T-helper 1 cell treated with Interleukin-12 subunit alpha and Interleukin-12 subunit beta and Interleukin-4 antibody, amounts not matched to agents 30 μg/mL and 1 μg/mL, for 36 hours (primary cell): ENCODE measurements around the gene MYH11.
"Not testable (repeated sequence)": the region's sequence is repeated elsewhere in the genome, so short reads cannot be mapped to it uniquely, and the experiment has no call there.

ENCODE experiments used
- H3K27ac Mint-ChIP-seq: one replicate; pipeline ENCODE4 v1.8.0; 2021; ENCODE audit warnings: mild to moderate bottlenecking, mixed read lengths
- H3K27me3 Mint-ChIP-seq: one replicate; pipeline ENCODE4 v1.8.0; 2021; ENCODE audit warnings: low read depth, mixed read lengths
- H3K36me3 Mint-ChIP-seq: one replicate; pipeline ENCODE4 v1.8.0; 2021; ENCODE audit warnings: low read depth, mixed read lengths
- H3K4me1 Mint-ChIP-seq: one replicate; pipeline ENCODE4 v1.8.0; 2021; ENCODE audit warnings: low read depth, mixed read lengths
- H3K4me3 Mint-ChIP-seq: one replicate; pipeline ENCODE4 v1.8.0; 2021; ENCODE audit warnings: mild to moderate bottlenecking, moderate library complexity, mixed read lengths
- H3K9me3 Mint-ChIP-seq: one replicate; pipeline ENCODE4 v1.8.0; 2021; ENCODE audit warnings: mixed read lengths

The MYH11 gene

GRCh38 chr16:15714393-15715172, 142.2 kb downstream of the MYH11 start:
- no peaks in the 10 kb centered on the region for H3K27me3 Mint-ChIP-seq
- no peaks in the 10 kb centered on the region for H3K4me1 Mint-ChIP-seq
- no peaks in the 10 kb centered on the region for H3K9me3 Mint-ChIP-seq
- no peak overlapping the region for H3K4me3 Mint-ChIP-seq
- H3K36me3 Mint-ChIP-seq: peaks cover 12% of the 10 kb centered on the region
- peak overlapping the region; percentile 62 for H3K27ac Mint-ChIP-seq

- Mint-ChIP-seq H3K27me3 (no peaks in the 10 kb centered on the region), H3K4me3 (no peak overlapping the region), H3K36me3 (peaks cover 14% of the 10 kb centered on the region), H3K4me1 (no peaks in the 10 kb centered on the region), H3K27ac (no peak overlapping the region), H3K9me3 (no peaks in the 10 kb centered on the region)
These were observed 147.8 kb downstream of the MYH11 start for GRCh38 chr16:15708997-15709396.

DNA sequence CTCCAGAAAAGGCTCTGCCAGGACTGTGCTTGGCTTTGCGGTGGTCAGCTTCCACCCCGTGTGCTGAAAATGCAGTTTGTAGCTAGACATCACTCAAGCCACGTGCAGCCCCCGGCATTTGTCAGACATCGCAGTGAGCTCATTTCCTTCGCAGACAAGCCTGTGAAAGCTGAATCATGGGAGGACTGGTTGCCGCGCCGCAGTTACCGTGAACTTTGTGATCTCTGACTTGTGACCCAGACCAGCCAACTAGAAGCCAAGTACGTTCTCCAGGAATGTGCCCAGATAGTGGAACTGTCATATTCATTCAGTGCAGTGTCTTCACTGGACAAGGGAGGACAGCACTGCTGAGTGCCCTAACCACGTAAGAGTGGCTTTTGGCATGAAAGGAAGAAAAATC, 148.7 kb downstream of the MYH11 start:
- H3K4me1 Mint-ChIP-seq: peaks cover 9% of the 10 kb centered on the region
- H3K4me3 Mint-ChIP-seq: no peak overlapping the region
- peaks cover 15% of the 10 kb centered on the region for H3K36me3 Mint-ChIP-seq
- H3K9me3 Mint-ChIP-seq: no peaks in the 10 kb centered on the region
- no peak overlapping the region for H3K27ac Mint-ChIP-seq
- no peaks in the 10 kb centered on the region for H3K27me3 Mint-ChIP-seq

GRCh38 chr16:15707332-15707731, 149.5 kb downstream of the MYH11 start:
- peaks cover 13% of the 10 kb centered on the region for H3K4me1 Mint-ChIP-seq
- no peaks in the 10 kb centered on the region for H3K9me3 Mint-ChIP-seq
- H3K4me3 Mint-ChIP-seq: no peak overlapping the region
- H3K36me3 Mint-ChIP-seq: peaks cover 17% of the 10 kb centered on the region
- H3K27ac Mint-ChIP-seq: no peak overlapping the region
- H3K27me3 Mint-ChIP-seq: no peaks in the 10 kb centered on the region

- Mint-ChIP-seq H3K9me3 (no peaks in the 10 kb centered on the region), H3K4me3 (no peak overlapping the region), H3K27ac (no peak overlapping the region), H3K4me1 (peaks cover 13% of the 10 kb centered on the region), H3K27me3 (no peaks in the 10 kb centered on the region), H3K36me3 (peaks cover 23% of the 10 kb centered on the region)
These were observed 151.7 kb downstream of the MYH11 start for GRCh38 chr16:15705064-15705565.

- H3K4me3 Mint-ChIP-seq: no peak overlapping the region
- no peaks in the 10 kb centered on the region for H3K27me3 Mint-ChIP-seq
- H3K27ac Mint-ChIP-seq: peak overlapping the region; percentile 16
- no peaks in the 10 kb centered on the region for H3K9me3 Mint-ChIP-seq
- peaks cover 13% of the 10 kb centered on the region for H3K4me1 Mint-ChIP-seq
- H3K36me3 Mint-ChIP-seq: peaks cover 27% of the 10 kb centered on the region
These were observed 152.3 kb downstream of the MYH11 start for GRCh38 chr16:15704545-15704987.

- H3K27me3 Mint-ChIP-seq: no peaks in the 10 kb centered on the region
These were observed 153.6 kb downstream of the MYH11 start for GRCh38 chr16:15703029-15703736.

DNA sequence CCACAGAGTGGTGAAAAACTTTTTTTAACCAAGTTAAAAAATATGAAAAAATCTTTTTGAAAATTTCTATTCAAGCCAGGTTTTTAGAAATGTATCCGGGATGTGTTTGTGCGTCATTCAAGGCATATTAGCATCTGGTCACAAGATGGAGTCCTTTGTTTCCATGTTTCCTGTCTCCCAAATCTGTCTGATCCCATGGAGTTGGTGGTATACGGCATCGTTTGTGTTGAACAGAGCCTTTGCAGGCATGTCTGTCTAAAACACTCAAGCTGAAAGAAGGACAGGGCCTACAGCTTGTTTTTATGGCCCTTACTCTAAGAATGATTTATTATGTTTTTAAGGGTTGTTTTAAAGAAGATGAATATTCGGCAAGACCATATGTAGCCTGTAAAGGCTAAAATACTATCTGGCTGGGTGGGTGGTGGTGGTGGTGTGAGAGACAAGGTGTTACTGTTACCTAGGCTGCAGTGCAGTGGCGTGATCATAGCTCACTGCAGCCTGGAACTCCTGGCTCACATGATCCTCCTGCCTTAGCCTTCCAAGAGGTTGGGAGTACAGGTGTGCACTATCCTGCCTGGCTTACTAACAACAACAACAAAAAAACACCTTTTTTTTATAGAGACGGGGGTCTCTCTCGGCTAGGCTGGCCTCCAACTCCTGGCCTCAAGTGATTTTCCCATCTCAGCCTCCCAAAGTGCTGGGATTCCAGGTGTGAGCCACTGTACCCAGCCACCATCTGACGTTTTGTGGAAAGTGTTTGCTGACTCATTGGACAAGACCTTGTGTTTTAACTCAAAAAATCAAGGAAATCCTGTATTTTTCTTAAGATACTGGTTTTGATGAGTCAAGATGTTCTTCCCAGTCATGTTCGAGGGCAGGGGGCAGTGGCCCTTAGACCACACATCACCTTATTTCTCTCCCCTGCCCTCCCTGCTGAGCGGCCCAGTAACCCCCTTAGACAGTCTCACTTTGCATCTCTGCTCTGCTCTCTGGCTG, 154.6 kb downstream of the MYH11 start:
- H3K27ac Mint-ChIP-seq: no peak overlapping the region
- no peaks in the 10 kb centered on the region for H3K27me3 Mint-ChIP-seq
- no peak overlapping the region for H3K4me3 Mint-ChIP-seq
- H3K4me1 Mint-ChIP-seq: peaks cover 13% of the 10 kb centered on the region
- no peaks in the 10 kb centered on the region for H3K9me3 Mint-ChIP-seq
- H3K36me3 Mint-ChIP-seq: peaks cover 31% of the 10 kb centered on the region

More at GRCh38 chr16:15703029-15703736, 153.6 kb downstream of the MYH11 start:
- Mint-ChIP-seq H3K36me3 (peaks cover 31% of the 10 kb centered on the region), H3K4me1 (peaks cover 13% of the 10 kb centered on the region), H3K4me3 (no peak overlapping the region), H3K9me3 (no peaks in the 10 kb centered on the region), H3K27ac (peak overlapping the region; percentile 10)

DNA sequence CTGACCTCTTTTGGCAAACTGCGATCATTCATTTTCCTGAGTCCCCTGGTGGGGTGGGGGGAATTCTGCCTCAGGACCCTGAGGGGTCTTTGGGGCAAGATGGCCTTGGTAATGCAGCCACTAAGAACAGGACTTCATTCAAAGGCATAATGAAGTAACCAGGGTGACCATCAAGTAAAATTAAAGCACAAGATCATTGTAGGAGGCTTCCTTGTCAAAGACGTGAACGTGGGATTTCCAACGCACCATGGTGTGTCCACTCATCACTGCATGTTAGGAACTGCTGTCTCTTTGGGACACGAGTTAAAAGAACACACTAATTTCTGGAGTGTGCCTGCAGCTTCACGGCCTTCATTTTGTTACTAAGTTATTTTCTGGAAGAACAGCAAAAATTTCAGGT, 155.5 kb downstream of the MYH11 start:
- H3K27me3 Mint-ChIP-seq: no peaks in the 10 kb centered on the region
- H3K4me3 Mint-ChIP-seq: no peak overlapping the region
- no peaks in the 10 kb centered on the region for H3K9me3 Mint-ChIP-seq
- peaks cover 13% of the 10 kb centered on the region for H3K4me1 Mint-ChIP-seq
- peaks cover 35% of the 10 kb centered on the region for H3K36me3 Mint-ChIP-seq
- H3K27ac Mint-ChIP-seq: no peak overlapping the region

DNA sequence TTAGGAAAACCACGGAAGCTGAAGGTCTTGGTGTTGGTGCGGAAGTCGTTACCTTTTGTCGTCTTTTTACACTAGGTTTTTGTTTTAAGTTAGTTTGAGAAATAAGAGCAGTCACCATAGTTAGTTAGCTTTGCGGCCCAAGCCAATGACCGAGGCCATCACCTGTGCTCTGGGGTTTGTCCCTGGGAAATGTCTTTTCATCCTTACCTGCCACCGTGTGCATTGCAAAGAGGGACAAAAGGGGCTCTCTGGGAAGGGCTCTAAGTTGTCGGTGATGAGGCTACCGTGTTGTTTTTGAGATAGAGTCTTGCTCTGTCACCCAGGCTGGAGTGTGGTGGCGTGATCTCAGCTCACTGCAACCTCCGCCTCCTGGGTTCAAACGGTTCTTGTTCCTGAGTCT, 157.0 kb downstream of the MYH11 start:
- H3K27me3 Mint-ChIP-seq: no peaks in the 10 kb centered on the region
- H3K36me3 Mint-ChIP-seq: peaks cover 34% of the 10 kb centered on the region
- H3K4me3 Mint-ChIP-seq: no peak overlapping the region
- H3K4me1 Mint-ChIP-seq: peaks cover 13% of the 10 kb centered on the region
- H3K9me3 Mint-ChIP-seq: no peaks in the 10 kb centered on the region
- no peak overlapping the region for H3K27ac Mint-ChIP-seq

DNA sequence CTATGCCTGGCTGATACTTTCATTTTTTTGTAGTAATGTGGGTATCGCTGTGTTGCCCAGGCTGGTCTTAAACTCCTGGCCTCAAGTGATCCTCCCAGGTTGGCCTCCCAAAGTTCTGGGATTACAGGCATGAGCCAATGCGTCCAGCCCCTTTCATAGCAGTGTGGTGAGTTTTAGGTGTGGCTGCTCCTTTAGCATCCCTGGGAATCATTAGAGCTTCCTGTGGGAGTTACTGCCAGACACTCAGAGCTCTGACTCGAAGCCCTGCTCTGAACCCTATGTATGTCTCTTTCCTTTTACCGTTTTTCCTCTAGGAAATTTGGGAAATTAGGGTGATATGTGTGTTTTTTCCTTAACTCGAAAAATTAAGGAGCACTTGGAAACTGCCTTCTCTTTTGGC, 162.3 kb downstream of the MYH11 start:
- Mint-ChIP-seq H3K4me1 (no peaks in the 10 kb centered on the region), H3K27ac (no peak overlapping the region), H3K9me3 (no peaks in the 10 kb centered on the region), H3K27me3 (no peaks in the 10 kb centered on the region), H3K36me3 (peaks cover 43% of the 10 kb centered on the region), H3K4me3 (no peak overlapping the region)

DNA sequence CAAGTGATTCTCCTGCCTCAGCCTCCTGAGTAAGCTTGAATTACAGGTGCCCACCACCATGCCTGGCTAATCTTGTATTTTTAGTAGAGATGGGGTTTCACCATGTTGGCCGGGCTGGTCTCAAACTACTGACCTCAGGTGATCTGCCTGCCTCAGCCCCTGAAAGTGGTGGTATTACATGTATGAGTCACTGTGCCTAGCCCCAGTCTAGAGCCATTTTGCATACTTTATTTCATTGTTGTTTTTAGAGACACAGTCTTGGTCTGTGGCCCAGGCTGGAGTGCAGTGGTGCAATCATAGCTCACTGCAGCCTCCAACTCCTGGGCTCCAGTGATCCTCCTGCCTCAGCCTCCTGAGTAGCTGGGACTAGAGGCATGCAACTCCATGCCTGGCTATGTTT, 164.3 kb downstream of the MYH11 start:
- H3K36me3 Mint-ChIP-seq: peaks cover 46% of the 10 kb centered on the region
- H3K27ac Mint-ChIP-seq, H3K9me3 Mint-ChIP-seq, H3K4me3 Mint-ChIP-seq, H3K4me1 Mint-ChIP-seq, H3K27me3 Mint-ChIP-seq: not testable (repeated sequence)

DNA sequence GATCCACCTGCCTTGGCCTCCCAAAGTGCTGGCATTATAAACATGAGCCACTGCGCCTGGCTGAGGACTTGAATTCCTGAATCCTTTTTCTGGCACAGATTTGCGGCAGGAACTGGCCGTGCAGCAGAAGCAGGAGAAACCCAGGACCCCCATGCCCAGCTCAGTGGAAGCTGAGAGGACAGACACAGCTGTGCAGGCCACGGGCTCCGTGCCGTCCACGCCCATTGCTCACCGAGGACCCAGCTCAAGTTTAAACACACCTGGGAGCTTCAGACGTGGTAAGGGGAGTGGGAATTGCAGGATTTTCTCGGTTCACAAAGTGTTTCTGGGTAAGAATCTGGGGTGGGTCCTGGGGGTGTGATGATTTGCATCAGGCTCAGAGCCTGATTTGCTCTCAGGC, 165.8 kb downstream of the MYH11 start:
- H3K27me3 Mint-ChIP-seq: no peaks in the 10 kb centered on the region
- H3K4me1 Mint-ChIP-seq: no peaks in the 10 kb centered on the region
- no peaks in the 10 kb centered on the region for H3K9me3 Mint-ChIP-seq
- peaks cover 47% of the 10 kb centered on the region for H3K36me3 Mint-ChIP-seq
- H3K27ac Mint-ChIP-seq: no peak overlapping the region
- H3K4me3 Mint-ChIP-seq: no peak overlapping the region

DNA sequence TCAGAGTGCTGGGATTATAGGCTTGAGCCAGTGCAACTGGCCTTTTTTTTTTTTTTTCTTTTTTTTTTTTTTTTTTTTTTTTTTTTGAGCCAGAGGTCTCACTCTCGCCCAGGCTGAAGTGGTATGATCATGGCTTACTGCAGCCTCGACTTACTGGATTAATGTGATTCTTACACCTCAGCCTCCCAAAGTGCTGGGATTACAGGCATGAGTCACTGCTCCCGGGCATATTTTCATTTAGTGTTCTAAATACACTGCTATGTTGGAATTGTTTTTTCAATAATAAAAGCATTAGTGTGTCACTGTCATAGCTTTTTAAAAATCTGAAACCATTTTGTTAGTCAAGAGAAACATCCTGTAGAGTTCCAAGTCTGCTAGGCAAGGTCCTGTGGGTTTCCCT, 166.5 kb downstream of the MYH11 start:
- Mint-ChIP-seq H3K4me1 (no peaks in the 10 kb centered on the region), H3K9me3 (no peaks in the 10 kb centered on the region), H3K4me3 (no peak overlapping the region), H3K27ac (no peak overlapping the region), H3K36me3 (peaks cover 50% of the 10 kb centered on the region), H3K27me3 (no peaks in the 10 kb centered on the region)
